K562 treated with DMSO at 1 percent for 12 hours (cell line): Measurements from ENCODE around the gene EGR1. TPM values are rescaled to one million over a fixed set of nuclear protein-coding genes. Genes with fewer than 3 reads are reported as not detected.

Source experiments
- total RNA-seq: library from RNA; unstranded; fragments of 300-600 nt; gene quantifications from 2 replicates; pipeline ENCODE4 v1.2.3, GENCODE V29; 2022; ENCODE audit not compliant: insufficient read depth

The EGR1 gene
- total RNA-seq, result 14.1 and 30.2 TPM in 2 replicates

DNA sequence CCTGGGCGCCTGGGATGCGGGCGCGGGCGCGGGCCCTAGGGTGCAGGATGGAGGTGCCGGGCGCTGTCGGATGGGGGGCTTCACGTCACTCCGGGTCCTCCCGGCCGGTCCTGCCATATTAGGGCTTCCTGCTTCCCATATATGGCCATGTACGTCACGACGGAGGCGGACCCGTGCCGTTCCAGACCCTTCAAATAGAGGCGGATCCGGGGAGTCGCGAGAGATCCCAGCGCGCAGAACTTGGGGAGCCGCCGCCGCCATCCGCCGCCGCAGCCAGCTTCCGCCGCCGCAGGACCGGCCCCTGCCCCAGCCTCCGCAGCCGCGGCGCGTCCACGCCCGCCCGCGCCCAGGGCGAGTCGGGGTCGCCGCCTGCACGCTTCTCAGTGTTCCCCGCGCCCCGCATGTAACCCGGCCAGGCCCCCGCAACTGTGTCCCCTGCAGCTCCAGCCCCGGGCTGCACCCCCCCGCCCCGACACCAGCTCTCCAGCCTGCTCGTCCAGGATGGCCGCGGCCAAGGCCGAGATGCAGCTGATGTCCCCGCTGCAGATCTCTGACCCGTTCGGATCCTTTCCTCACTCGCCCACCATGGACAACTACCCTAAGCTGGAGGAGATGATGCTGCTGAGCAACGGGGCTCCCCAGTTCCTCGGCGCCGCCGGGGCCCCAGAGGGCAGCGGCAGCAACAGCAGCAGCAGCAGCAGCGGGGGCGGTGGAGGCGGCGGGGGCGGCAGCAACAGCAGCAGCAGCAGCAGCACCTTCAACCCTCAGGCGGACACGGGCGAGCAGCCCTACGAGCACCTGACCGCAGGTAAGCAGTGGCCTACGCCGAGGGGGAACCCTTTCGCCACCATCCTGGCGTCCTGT lies at the start of gene EGR1:
Gene EGR1 (plus strand): TSS at position 219 of the 864 bp plus-strand sequence. CDS start 283 bp downstream, at position 502.

DNA sequence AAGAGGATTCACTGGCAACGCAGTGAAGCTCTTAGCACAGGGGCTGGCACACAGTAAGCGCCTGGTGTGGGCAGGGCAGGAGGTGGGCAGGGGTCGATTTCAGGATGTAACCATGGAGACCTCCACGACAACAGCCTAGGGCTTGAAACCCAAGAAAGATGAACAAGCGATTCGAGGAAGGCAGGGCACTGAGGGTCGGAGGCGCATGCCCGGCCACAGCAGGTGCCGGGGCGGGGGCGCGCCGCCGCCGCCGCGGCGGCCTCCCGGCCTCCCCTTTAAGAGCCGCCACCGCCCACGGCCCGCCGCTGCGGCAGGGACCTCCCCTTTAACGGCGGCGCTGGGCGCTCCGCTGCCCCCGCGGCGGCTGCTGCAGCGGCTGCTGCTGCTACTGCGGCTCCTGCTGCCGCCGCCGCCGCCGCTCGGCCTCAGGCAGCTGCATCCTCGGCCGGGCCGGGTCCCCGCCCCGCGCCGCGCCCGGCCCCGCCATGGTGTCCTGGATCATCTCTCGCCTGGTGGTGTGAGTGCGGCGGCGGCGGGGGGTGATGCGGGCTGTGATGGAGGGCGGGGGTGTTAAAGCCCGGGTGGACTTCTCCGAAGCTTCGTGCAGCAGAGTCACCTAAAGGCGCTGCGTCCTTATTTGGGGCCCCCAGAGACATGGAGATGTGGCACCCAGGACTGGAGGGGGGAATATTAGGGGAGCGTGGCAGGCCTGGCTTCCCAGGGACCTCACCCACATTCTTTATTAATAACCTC lies 26.4 kb upstream of the EGR1 start, which contains the start of gene REEP2:
Gene REEP2 (plus strand): TSS at position 334 of the 753 bp plus-strand sequence. CDS start 152 bp downstream, at position 486.

Other genes with a start within 250 kb of the EGR1 start
- not detected in 2 replicates for gene GFRA3, start 190.9 kb upstream of the EGR1 start, total RNA-seq
- gene CDC25C, start 133.7 kb upstream of the EGR1 start, total RNA-seq, result 29.7 and 46.0 TPM in 2 replicates
- 26.6 and 52.7 TPM in 2 replicates for gene FAM53C, start 127.2 kb upstream of the EGR1 start, total RNA-seq
- 14.5 and 59.5 TPM in 2 replicates for gene KDM3B, start 112.8 kb upstream of the EGR1 start, total RNA-seq
- 0.33 and 1.1 TPM in 2 replicates for gene REEP2, start 26.4 kb upstream of the EGR1 start, total RNA-seq
- gene ETF1, start 77.8 kb downstream of the EGR1 start, total RNA-seq, result 38.2 and 78.6 TPM in 2 replicates
- gene HSPA9, start 109.9 kb downstream of the EGR1 start, total RNA-seq, result 162 and 302 TPM in 2 replicates